ENCODE data around the gene ADCY9. TPM values are rescaled to one million over a fixed set of nuclear protein-coding genes. Genes with fewer than 3 reads are reported as not detected.

Gene ADCY9
- total and polyA plus RNA-seq, 12 donors: 11.5 to 57.6 (median 42.7) TPM

GRCh38 chr16:4105848-4106247 is 10.4 kb downstream of the ADCY9 start:
- 96 to 98% methylated on average over 5 of the region's 5 CpGs for WGBS, 2 donors
- Histone ChIP-seq H3K27me3 (no peaks in the 10 kb centered on the region), H3K9me3 (no peaks in the 10 kb centered on the region), H3K4me3 (no peak overlapping the region), H3K4me1 (peaks cover 0 to 20% (median 10%) of the 10 kb centered on the region in 9 donors), H3K27ac (no peak overlapping the region), H3K36me3 (peaks cover 0 to 17% (median 0%) of the 10 kb centered on the region in 9 donors)
- ATAC-seq (no peak), DNase-seq (no peak)
- no peak for TF ChIP-seq CTCF (IDR thresholded peaks at IDR 0.05)
- intact Hi-C loops (cut with DNase I): no loop called here

DNA sequence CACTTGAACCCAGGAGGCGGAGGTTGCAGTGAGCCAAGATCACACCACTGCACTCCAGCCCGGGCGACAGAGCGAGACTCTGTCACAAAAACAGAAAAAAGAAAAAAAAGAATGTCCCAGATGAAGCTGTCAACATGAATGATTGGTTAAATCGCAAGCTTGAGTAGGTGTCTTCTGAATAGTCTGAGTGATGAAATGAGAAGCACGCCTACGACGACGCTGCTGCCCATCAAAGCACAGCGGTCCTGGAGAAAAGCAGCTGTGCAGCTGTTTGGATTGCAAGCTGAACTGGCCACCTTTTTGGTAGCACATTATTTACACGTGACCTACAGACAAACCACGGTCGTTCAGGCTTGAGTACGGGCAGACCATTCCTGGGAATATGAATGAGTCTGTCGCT is 12.5 kb downstream of the ADCY9 start:
- 79 to 84% methylated on average over 15 of the region's 15 CpGs for WGBS, 2 donors
- no peak for ATAC-seq
- Histone ChIP-seq H3K4me1 (peaks cover 0 to 14% (median 10%) of the 10 kb centered on the region in 9 donors), H3K9me3 (no peaks in the 10 kb centered on the region), H3K36me3 (peaks cover 0 to 17% (median 0%) of the 10 kb centered on the region in 9 donors), H3K27me3 (no peaks in the 10 kb centered on the region), H3K27ac (no peak overlapping the region), H3K4me3 (no peak overlapping the region)
- DNase-seq: no peak
- intact Hi-C loops (cut with DNase I): no loop called here
- TF ChIP-seq CTCF (IDR thresholded peaks at IDR 0.05): no peak

DNA sequence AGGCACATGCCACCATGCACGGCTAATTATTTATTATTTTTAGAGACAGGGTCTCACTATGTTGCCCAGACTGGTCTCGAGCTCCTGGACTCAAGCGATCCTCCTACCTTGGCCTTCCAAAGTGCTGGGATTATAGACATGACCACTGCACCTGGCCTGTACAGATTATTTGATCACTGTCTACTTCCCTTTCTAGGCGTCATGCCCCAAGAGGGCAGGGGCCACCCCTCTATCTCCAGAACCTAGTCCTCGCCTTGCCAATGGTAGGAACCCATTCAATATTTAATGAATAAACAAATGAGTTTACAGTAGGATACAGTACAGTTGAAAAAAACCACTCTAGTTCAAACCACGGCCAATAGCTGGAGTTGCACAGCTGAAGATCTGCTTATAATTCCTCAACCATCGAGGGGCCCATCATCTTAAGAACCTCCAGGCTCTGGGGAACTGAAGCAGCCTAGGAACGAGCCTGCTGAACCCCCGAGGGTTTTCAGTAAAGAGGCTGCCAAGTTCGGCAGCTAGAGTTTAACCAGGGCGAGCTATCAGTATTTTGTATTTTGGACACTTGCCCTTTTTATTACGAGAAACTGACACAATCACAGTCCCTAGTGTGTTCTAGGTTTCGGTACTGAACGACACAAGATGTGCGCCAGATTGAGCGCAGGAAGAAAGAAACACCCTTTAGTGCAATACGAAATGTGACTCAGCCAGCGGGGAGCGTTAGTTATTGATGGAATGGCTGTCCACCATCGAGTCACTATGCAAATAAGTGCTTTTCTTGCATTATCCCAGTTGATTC is 14.6 kb downstream of the ADCY9 start:
- no peaks in the 10 kb centered on the region for H3K27me3 ChIP-seq
- TF ChIP-seq CTCF (IDR thresholded peaks at IDR 0.05): no peak
- H3K4me3 ChIP-seq: peak overlapping the region in 2 of 10 donors; percentile 11 to 13
- no peaks in the 10 kb centered on the region for H3K9me3 ChIP-seq
- H3K27ac ChIP-seq: peak overlapping the region in 3 of 10 donors; percentile 7 to 24 (median 13)
- H3K4me1 ChIP-seq: peaks cover 0 to 22% (median 15%) of the 10 kb centered on the region in 9 donors
- WGBS, 2 donors: 60 to 63% methylated on average over 20 of the region's 20 CpGs
- peaks cover 0 to 10% (median 0%) of the 10 kb centered on the region in 9 donors for H3K36me3 ChIP-seq
- intact Hi-C loops (cut with DNase I): no loop called here
- DNase-seq: peak in 1 of 2 donors; percentile 40
- peak; percentile 48 to 90 (median 74) for ATAC-seq

DNA sequence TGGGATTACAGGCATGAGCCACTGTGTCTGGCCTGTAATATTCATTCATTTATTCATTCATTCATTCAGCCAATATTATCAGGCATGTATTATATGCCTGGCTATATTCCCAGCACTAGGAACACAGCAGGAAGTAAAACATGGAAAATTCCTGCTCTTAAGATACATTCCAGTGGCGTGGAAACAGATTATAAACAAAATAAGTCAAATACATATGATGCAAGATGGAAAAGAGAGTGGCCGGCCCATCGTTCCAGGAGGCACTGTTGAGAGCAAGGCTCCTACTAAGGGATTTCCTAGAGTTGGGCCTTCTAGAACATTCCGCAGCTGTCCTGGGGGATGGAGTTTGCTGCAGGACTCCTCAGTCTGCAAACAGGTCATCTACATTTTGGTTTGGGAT is 17.7 kb downstream of the ADCY9 start:
- Histone ChIP-seq H3K9me3 (no peaks in the 10 kb centered on the region), H3K4me1 (peaks cover 3 to 48% (median 26%) of the 10 kb centered on the region in 9 donors), H3K4me3 (no peak overlapping the region), H3K27ac (no peak overlapping the region), H3K27me3 (no peaks in the 10 kb centered on the region), H3K36me3 (peaks cover 0 to under 1% (median 0%) of the 10 kb centered on the region in 9 donors)
- WGBS, 2 donors: 75 to 77% methylated on average over 4 of the region's 4 CpGs
- intact Hi-C loops (cut with DNase I): no loop called here
- DNase-seq: no peak
- no peak for TF ChIP-seq CTCF (IDR thresholded peaks at IDR 0.05)
- no peak for ATAC-seq
